ENCODE measurements around the gene C5.

- TF ChIP-seq CTCF (IDR thresholded peaks at IDR 0.05), result no peak
- TF ChIP-seq POLR2A (IDR thresholded peaks at IDR 0.05), result no peak
Observed at GRCh38 chr9:120966013-120966369, 84.1 kb downstream of the C5 start.

Data from adrenal gland (tissue), 5 donors.